HL-60 (cell line): Measurements from ENCODE around the gene B3GALNT2.

Experiments
- CTCF ChIP-seq: IDR thresholded peaks from one replicate; pipeline ENCODE4 v1.5.1; 2011; ENCODE audit warnings: low read length, control low read depth, inconsistent platforms; ENCODE audit not compliant: insufficient read depth
- POLR2AphosphoS5 ChIP-seq: IDR thresholded peaks from 2 replicates; pipeline ENCODE4 v1.6.1; 2012; ENCODE audit warnings: low read depth
- REST ChIP-seq: IDR thresholded peaks from 2 replicates; pipeline ENCODE4 v1.6.1; 2012; ENCODE audit warnings: low read depth; ENCODE audit not compliant: insufficient replicate concordance

- TF ChIP-seq CTCF (no peak), REST (no peak), POLR2AphosphoS5 (no peak)
Measured at GRCh38 chr1:235504122-235504493, at the start of gene B3GALNT2.
